Prostate gland (tissue), 2 donors: Measurements from ENCODE around the gene RAVER2. TPM values are rescaled to one million over a fixed set of nuclear protein-coding genes. Genes with fewer than 3 reads are reported as not detected.

ENCODE experiments used
- DNase-seq: peaks from one replicate; pipeline ENCODE4 v3.0.0-alpha.2; 2019; ENCODE audit warnings: low spot score
- H3K27ac ChIP-seq, 2 donors: fragments of 200-600 bp; sonication (generic); 2 replicates each; pipeline ENCODE4 v1.5.1; 2017 to 2019
- H3K27me3 ChIP-seq: fragments of 200-600 bp; sonication (generic); replicated peaks from 2 replicates; pipeline ENCODE4 v1.5.1; 2019; ENCODE audit not compliant: insufficient read depth
- H3K36me3 ChIP-seq, 2 donors: fragments of 200-600 bp; sonication (generic); 1 replicate in 1 of 2; 2 replicates in 1 of 2; pipeline versions ENCODE4 v1.5.1 to v1.8.1; 2017 to 2019
- H3K4me1 ChIP-seq: fragments of 200-600 bp; sonication (generic); replicated peaks from 2 replicates; pipeline ENCODE4 v1.5.1; 2019
- H3K4me3 ChIP-seq, 2 donors: fragments of 200-600 bp; sonication (generic); 2 replicates each; pipeline ENCODE4 v1.5.1; 2017 to 2019
- H3K9me3 ChIP-seq: fragments of 200-600 bp; sonication (generic); 2 replicates; pipeline ENCODE4 v1.5.1; 2017
- CTCF ChIP-seq, 4 experiments: fragments of 200-600 bp in 2 of 4; fragments of 450-650 bp in 2 of 4; sonication (generic) in 2 of 4; IDR thresholded peaks; 1 replicate in 3 of 4; 2 replicates in 1 of 4; pipeline ENCODE4 v1.5.1; 2016 to 2019; ENCODE audit warnings: antibody characterized with exemption in 4 of 4, mild to moderate bottlenecking in 2 of 4, moderate library complexity in 2 of 4
- POLR2A ChIP-seq: fragments of 450-650 bp; IDR thresholded peaks from one replicate; pipeline ENCODE4 v1.6.1; 2016; ENCODE audit warnings: antibody characterized with exemption, mild to moderate bottlenecking
- POLR2AphosphoS5 ChIP-seq: sonication (generic); formaldehyde crosslinking; IDR thresholded peaks from one replicate; pipeline ENCODE4 v1.6.1; 2017; ENCODE audit warnings: antibody characterized with exemption
- WGBS: methylation state at CpG from one replicate; pipeline ENCODE4 v1.1.5; 2018; 5-methylcytosine and 5-hydroxymethylcytosine counted together
- intact Hi-C: fragments of 100-400 bp; cut with DNase I; formaldehyde crosslinking; loops from one replicate; pipeline ENCODE4 v1.14.2; 2022
- total RNA-seq, 2 donors: library from RNA; depleted of rRNA; stranded (reverse); fragments of >200 nt; gene quantifications; one replicate each; pipeline ENCODE4 v1.1.0, GENCODE V29; 2016

The RAVER2 gene
- total RNA-seq, 2 donors from 2014 or later = 11.8 to 18.3 TPM

GRCh38 chr1:64828829-64829228 lies 84.0 kb downstream of the RAVER2 start:
- TF ChIP-seq POLR2A (no peak), CTCF (IDR thresholded peaks at IDR 0.05) (no peak), POLR2AphosphoS5 (no peak)
- H3K36me3 ChIP-seq = peaks cover 0 to 5% of the 10 kb centered on the region in 2 donors
- no peaks in the 10 kb centered on the region for H3K4me1 ChIP-seq
- intact Hi-C loops = no loop called here
- H3K27me3 ChIP-seq = no peaks in the 10 kb centered on the region
- no peaks in the 10 kb centered on the region for H3K9me3 ChIP-seq
- H3K4me3 ChIP-seq = no peak overlapping the region
- H3K27ac ChIP-seq = no peak overlapping the region
- no peak for DNase-seq
- 51% methylated on average over 1 of the region's 1 CpG for WGBS

GRCh38 chr1:64829411-64830029 lies 84.6 kb downstream of the RAVER2 start:
- 52% methylated on average over 8 of the region's 8 CpGs for WGBS
- Histone ChIP-seq H3K27ac (no peak overlapping the region), H3K27me3 (no peaks in the 10 kb centered on the region), H3K4me1 (no peaks in the 10 kb centered on the region), H3K4me3 (no peak overlapping the region), H3K9me3 (no peaks in the 10 kb centered on the region), H3K36me3 (peaks cover 0 to 5% of the 10 kb centered on the region in 2 donors)
- intact Hi-C loops = no loop called here
- TF ChIP-seq POLR2A (no peak), POLR2AphosphoS5 (no peak), CTCF (IDR thresholded peaks at IDR 0.05) (no peak)
- no peak for DNase-seq

GRCh38 chr1:64830030-64830651 lies 85.3 kb downstream of the RAVER2 start:
- Histone ChIP-seq H3K4me3 (no peak overlapping the region), H3K27me3 (no peaks in the 10 kb centered on the region), H3K36me3 (peaks cover 0 to 5% of the 10 kb centered on the region in 2 donors), H3K9me3 (no peaks in the 10 kb centered on the region), H3K27ac (no peak overlapping the region), H3K4me1 (no peaks in the 10 kb centered on the region)
- 56% methylated on average over 5 of the region's 5 CpGs for WGBS
- no peak for TF ChIP-seq POLR2AphosphoS5
- no peak for TF ChIP-seq CTCF (IDR thresholded peaks at IDR 0.05)
- TF ChIP-seq POLR2A = no peak
- intact Hi-C loops = no loop called here
- no peak for DNase-seq

GRCh38 chr1:64834734-64835133 lies 89.9 kb downstream of the RAVER2 start:
- H3K36me3 ChIP-seq = peaks cover 0 to 24% of the 10 kb centered on the region in 2 donors
- H3K4me3 ChIP-seq = no peak overlapping the region
- TF ChIP-seq POLR2AphosphoS5 (no peak), POLR2A (no peak), CTCF (IDR thresholded peaks at IDR 0.05) (no peak)
- no peaks in the 10 kb centered on the region for H3K4me1 ChIP-seq
- no peak overlapping the region for H3K27ac ChIP-seq
- intact Hi-C loops = no loop called here
- DNase-seq = no peak
- H3K27me3 ChIP-seq = no peaks in the 10 kb centered on the region
- no peaks in the 10 kb centered on the region for H3K9me3 ChIP-seq

- H3K36me3 ChIP-seq = peaks cover 0 to 24% of the 10 kb centered on the region in 2 donors
- 92% methylated on average over 8 of the region's 8 CpGs for WGBS
- no peak overlapping the region for H3K4me3 ChIP-seq
Observed at GRCh38 chr1:64836802-64837201, 91.9 kb downstream of the RAVER2 start.

More at GRCh38 chr1:64836802-64837201, 91.9 kb downstream of the RAVER2 start:
- no peaks in the 10 kb centered on the region for H3K9me3 ChIP-seq
- no peak for DNase-seq
- no peak overlapping the region for H3K27ac ChIP-seq
- TF ChIP-seq POLR2AphosphoS5 (no peak), CTCF (IDR thresholded peaks at IDR 0.05) (no peak), POLR2A (no peak)
- intact Hi-C loops = no loop called here
- H3K4me1 ChIP-seq = no peaks in the 10 kb centered on the region
- H3K27me3 ChIP-seq = no peaks in the 10 kb centered on the region
